Brain microvascular endothelial cell (primary cell): ENCODE measurements around the gene MYO18B.
"Not testable (repeated sequence)": the region's sequence is repeated elsewhere in the genome, so short reads cannot be mapped to it uniquely, and the experiment has no call there.

Experiments used
- DNase-seq: peaks from one replicate; pipeline ENCODE4 v3.0.0-alpha.2; 2020
- H3K27ac ChIP-seq: fragments of 250-450 bp; sonication (Bioruptor Pico); 2 replicates; pipeline ENCODE4 v1.5.1; 2020; ENCODE audit warnings: mild to moderate bottlenecking, moderate library complexity
- H3K27me3 ChIP-seq: fragments of 250-450 bp; sonication (Bioruptor Pico); replicated peaks from 2 replicates; pipeline ENCODE4 v1.5.1; 2020; ENCODE audit warnings: mild to moderate bottlenecking
- H3K36me3 ChIP-seq: fragments of 250-450 bp; sonication (Bioruptor Pico); replicated peaks from 2 replicates; pipeline ENCODE4 v1.5.1; 2020; ENCODE audit warnings: mild to moderate bottlenecking
- H3K4me3 ChIP-seq: 2 replicates; pipeline ENCODE4 v1.5.1; 2011; ENCODE audit warnings: low read depth, mild to moderate bottlenecking, control low read depth, low read length, moderate library complexity
- in situ Hi-C: cut with HindIII; loops from 2 replicates; pipeline ENCODE4 v1.10.0; 2017; ENCODE audit warnings: low sequenced_read_pairs, low pct_ligation_motif_present
- TF ChIP-seq, protein P1 (sequence below): IDR thresholded peaks from 2 replicates; pipeline ENCODE4 v1.5.1; 2011; ENCODE audit warnings: low read depth, mild to moderate bottlenecking, moderate library complexity, low read length, control low read depth, inconsistent platforms; ENCODE audit errors: missing control alignments

Gene MYO18B

DNA sequence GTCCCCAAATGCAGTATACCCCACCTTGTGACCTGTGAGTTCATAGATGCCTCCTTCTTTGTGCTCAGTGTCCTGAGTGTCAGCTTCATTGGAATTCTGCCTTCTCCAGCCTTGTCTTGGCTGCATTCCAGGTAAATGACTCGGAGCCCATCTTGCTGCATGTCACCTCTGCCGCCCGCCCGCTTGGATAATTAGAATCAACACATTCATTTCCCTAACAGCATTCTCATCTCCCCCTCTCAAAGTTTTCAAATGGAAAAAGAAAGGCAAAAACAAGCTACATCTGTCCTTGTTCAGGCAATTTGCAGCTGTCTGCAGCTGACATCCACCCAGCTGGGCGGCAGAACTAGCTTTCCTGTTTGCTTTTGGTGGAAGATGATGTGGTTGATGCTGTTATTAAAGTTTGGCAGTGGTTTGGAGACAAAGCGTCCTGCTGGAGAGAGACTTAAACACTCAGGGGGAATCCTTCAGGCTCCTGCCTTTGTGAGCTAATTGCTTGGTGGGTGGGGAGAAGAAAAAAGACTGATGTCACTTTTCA is 228.5 kb downstream of the MYO18B start:
- H3K27me3 ChIP-seq = no peaks in the 10 kb centered on the region
- TF ChIP-seq, protein P1, sequence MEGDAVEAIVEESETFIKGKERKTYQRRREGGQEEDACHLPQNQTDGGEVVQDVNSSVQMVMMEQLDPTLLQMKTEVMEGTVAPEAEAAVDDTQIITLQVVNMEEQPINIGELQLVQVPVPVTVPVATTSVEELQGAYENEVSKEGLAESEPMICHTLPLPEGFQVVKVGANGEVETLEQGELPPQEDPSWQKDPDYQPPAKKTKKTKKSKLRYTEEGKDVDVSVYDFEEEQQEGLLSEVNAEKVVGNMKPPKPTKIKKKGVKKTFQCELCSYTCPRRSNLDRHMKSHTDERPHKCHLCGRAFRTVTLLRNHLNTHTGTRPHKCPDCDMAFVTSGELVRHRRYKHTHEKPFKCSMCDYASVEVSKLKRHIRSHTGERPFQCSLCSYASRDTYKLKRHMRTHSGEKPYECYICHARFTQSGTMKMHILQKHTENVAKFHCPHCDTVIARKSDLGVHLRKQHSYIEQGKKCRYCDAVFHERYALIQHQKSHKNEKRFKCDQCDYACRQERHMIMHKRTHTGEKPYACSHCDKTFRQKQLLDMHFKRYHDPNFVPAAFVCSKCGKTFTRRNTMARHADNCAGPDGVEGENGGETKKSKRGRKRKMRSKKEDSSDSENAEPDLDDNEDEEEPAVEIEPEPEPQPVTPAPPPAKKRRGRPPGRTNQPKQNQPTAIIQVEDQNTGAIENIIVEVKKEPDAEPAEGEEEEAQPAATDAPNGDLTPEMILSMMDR = no peak
- in situ Hi-C loops = no loop called here
- no peak overlapping the region for H3K4me3 ChIP-seq
- no peak for DNase-seq
- H3K36me3 ChIP-seq = no peaks in the 10 kb centered on the region
- H3K27ac ChIP-seq = no peak overlapping the region

DNA sequence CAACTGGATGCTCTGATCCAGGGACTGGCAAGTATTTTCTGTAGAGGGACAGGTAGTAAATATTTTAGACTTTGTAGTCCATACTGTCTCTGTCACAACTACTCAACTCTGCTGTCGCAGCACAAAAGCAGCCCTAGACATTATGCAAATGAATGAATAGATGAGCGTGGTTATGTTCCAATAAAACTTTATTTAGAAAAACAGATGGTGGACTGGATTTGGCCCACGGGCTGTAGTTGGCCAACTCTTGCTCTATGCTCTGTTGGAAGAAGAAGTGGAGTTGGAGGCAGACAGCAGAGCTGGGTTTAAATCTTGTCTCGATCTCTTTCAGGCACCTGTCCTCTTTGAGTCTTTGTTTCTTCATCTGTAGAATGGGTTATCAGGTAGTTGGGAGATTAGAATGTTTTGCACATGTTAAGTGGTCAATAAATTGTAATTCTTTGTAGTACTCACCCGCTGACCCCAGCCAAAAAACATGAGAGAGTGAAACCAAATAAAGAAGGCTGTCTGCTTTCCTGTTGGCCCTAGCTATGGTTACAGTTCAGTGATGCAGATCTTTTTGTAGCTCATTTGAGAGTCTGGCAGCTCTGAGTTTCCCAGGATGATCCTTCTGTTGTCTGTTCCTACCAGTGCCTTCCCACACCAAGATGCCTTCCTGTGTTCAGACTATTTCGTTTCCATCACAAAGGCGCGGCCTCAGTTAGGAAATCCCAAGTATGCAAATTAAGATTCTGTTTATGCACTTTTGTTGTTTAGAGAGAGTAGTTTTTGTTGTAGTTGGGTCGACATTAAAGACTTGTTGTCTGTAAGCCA is 229.2 kb downstream of the MYO18B start:
- Histone ChIP-seq H3K27ac (no peak overlapping the region), H3K27me3 (no peaks in the 10 kb centered on the region), H3K36me3 (no peaks in the 10 kb centered on the region), H3K4me3 (no peak overlapping the region)
- DNase-seq = no peak
- in situ Hi-C loops = no loop called here
- TF ChIP-seq, protein P1 = no peak

- Histone ChIP-seq H3K36me3 (no peaks in the 10 kb centered on the region), H3K4me3 (no peak overlapping the region), H3K27ac (no peak overlapping the region), H3K27me3 (no peaks in the 10 kb centered on the region)
- TF ChIP-seq, protein P1 = no peak
- DNase-seq = no peak
- in situ Hi-C loops = no loop called here
These were observed 230.4 kb downstream of the MYO18B start for GRCh38 chr22:25972397-25972796.

DNA sequence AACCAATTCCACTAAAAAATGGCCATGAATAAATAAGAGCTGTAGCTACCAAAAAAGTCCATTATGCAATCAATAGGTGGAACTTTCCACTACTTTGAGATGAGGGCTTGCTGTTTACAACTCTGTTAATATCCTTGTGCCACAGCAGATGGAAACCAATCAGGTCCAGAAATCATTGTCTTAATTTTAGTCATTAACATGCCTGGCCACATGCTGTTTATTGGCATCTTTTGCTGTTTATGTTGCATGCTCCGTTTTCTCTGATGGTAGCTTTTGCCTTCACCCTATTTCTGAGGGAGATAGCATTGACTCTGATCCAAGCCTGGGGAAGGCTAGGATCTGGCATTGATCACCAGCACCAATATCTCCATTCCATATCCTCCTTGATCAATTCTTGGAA is 234.4 kb downstream of the MYO18B start:
- in situ Hi-C loops = no loop called here
- no peak overlapping the region for H3K4me3 ChIP-seq
- DNase-seq = no peak
- H3K27ac ChIP-seq = no peak overlapping the region
- no peaks in the 10 kb centered on the region for H3K27me3 ChIP-seq
- TF ChIP-seq, protein P1 = no peak
- H3K36me3 ChIP-seq = no peaks in the 10 kb centered on the region

- TF ChIP-seq, protein P1 = no peak
- Histone ChIP-seq H3K27ac (no peak overlapping the region), H3K36me3 (no peaks in the 10 kb centered on the region), H3K27me3 (no peaks in the 10 kb centered on the region), H3K4me3 (no peak overlapping the region)
- DNase-seq = no peak
- in situ Hi-C loops = no loop called here
These were observed 238.0 kb downstream of the MYO18B start for GRCh38 chr22:25979968-25980367.

- H3K36me3 ChIP-seq, H3K27me3 ChIP-seq, H3K4me3 ChIP-seq, in situ Hi-C loops, H3K27ac ChIP-seq, DNase-seq: not testable (repeated sequence)
These were observed 242.9 kb downstream of the MYO18B start for GRCh38 chr22:25984911-25985310.
